ENCODE measurements around the gene SGMS1.

DNA sequence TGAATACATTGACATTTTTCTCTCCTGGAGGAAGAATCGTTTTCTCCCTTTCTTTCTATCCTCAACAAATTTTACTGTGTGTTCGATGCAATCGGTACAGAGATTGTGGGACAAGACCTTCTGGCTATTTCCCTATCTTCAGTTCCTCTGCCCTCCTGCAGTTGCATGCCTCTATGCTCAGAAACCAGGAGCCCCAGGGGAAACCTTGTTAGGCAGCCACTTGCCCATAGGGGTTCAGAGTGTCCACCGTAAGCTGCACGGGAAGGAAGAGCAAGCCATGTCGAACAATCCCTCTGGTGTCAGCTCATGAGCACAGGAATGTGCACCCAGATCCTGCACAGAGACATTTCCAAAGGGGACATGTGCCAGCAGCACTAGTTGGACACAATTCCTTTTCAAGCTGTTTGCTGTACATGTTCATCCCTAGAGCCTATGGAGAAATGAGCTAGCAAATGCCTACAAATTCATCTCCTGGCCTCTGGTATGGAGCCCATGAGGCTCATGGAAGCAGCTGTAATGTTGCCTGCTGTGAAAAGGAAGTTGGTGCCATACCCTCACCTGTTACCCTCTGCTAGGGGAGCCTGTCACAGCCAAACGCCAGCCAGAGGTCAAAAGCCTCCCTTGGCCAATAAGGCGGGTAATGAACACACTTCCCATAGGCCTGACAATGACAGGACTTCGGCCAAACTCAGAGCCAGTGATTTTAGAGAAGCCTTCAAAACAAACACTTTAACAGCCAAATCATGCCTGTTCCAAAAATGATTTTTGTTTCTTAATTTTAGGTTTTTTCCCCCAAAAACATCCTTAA, 336.6 kb downstream of the SGMS1 start:
- TF ChIP-seq POLR2A (IDR thresholded peaks at IDR 0.05; ENCODE audit: low read depth) = no peak
- TF ChIP-seq, protein P1, sequence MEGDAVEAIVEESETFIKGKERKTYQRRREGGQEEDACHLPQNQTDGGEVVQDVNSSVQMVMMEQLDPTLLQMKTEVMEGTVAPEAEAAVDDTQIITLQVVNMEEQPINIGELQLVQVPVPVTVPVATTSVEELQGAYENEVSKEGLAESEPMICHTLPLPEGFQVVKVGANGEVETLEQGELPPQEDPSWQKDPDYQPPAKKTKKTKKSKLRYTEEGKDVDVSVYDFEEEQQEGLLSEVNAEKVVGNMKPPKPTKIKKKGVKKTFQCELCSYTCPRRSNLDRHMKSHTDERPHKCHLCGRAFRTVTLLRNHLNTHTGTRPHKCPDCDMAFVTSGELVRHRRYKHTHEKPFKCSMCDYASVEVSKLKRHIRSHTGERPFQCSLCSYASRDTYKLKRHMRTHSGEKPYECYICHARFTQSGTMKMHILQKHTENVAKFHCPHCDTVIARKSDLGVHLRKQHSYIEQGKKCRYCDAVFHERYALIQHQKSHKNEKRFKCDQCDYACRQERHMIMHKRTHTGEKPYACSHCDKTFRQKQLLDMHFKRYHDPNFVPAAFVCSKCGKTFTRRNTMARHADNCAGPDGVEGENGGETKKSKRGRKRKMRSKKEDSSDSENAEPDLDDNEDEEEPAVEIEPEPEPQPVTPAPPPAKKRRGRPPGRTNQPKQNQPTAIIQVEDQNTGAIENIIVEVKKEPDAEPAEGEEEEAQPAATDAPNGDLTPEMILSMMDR (IDR thresholded peaks at IDR 0.05) = no peak
